ENCODE results near the gene ECHS1.

DNA sequence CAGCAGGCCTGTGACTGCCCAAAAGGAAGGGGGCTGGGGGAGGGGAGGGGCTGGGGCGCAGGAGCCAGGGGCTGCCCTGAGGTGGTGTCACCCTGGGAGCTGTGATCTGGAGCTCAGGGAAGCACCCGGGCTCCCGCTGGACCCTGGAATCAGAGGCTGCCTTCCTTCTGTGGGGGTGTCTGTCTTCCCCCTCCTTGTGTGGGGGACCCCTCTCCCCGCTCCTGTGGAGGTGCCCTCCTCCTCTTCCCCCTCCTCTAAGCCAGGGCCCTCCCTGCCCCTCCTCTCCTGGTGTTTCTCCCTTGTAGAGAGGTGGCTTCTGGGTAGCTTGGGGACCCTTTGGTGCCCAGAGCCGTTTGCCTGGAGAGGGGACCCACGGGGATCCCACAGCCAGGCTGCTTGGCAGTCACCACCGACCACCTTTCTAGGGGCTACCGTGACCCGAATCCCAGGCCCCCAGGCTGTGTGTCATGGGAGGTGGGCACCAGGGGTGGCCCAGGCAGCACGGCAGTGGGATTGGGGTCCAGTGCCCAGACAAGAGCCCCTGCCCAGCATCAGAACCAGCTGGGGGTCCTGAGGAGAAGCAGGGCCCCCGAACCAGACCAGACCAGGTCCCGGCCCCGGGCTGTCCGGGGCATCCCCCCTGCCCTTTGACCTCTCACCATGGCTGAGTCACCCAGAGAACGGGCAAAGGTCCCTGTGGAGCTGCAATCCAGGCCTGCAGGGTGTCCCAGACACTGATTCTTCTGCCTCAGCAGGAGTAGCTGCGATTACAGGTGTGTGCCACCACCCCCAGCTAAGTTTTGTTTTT is 25.2 kb downstream of the ECHS1 start:
- TF ChIP-seq, protein P1, sequence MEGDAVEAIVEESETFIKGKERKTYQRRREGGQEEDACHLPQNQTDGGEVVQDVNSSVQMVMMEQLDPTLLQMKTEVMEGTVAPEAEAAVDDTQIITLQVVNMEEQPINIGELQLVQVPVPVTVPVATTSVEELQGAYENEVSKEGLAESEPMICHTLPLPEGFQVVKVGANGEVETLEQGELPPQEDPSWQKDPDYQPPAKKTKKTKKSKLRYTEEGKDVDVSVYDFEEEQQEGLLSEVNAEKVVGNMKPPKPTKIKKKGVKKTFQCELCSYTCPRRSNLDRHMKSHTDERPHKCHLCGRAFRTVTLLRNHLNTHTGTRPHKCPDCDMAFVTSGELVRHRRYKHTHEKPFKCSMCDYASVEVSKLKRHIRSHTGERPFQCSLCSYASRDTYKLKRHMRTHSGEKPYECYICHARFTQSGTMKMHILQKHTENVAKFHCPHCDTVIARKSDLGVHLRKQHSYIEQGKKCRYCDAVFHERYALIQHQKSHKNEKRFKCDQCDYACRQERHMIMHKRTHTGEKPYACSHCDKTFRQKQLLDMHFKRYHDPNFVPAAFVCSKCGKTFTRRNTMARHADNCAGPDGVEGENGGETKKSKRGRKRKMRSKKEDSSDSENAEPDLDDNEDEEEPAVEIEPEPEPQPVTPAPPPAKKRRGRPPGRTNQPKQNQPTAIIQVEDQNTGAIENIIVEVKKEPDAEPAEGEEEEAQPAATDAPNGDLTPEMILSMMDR (IDR thresholded peaks at IDR 0.05; ENCODE audit: extremely low read depth in 1 of 2, insufficient read depth in 1 of 2, low read depth in 1 of 2, low read length in 2 of 2) = no peak
- TF ChIP-seq POLR2AphosphoS5 (IDR thresholded peaks at IDR 0.05; ENCODE audit: insufficient read depth, low read depth, low read length) (no peak), POLR2A (IDR thresholded peaks at IDR 0.05; ENCODE audit: low read depth, low read length) (no peak), MYC (IDR thresholded peaks at IDR 0.05; ENCODE audit: low read depth, low read length) (no peak), EZH2 (IDR thresholded peaks at IDR 0.05; ENCODE audit: borderline replicate concordance, low read depth, low read length, severe bottlenecking) (no peak)

Data from endothelial cell of umbilical vein (primary cell).